Measurements from ENCODE around the gene DGKE.

Gene DGKE

GRCh38 chr17:56876766-56877179 lies 42.8 kb downstream of the DGKE start:
- H3K4me1 ChIP-seq (ENCODE audit: control insufficient read depth, insufficient read depth, low read length), result no peaks in the 10 kb centered on the region
- H3K9me3 ChIP-seq (ENCODE audit: control insufficient read depth, insufficient read depth, low read depth, low read length), result no peaks in the 10 kb centered on the region
- POLR2A ChIA-PET, result interaction anchor here (1.0 kb wide), 1 partner anchor 37 kb away, joined by 3 read pairs; the partner anchor contains the start of gene TRIM25
- TF ChIP-seq IKZF3 (tag by site-specific recombination; IDR thresholded peaks at IDR 0.05), result no peak
- TF ChIP-seq ZNF311 (tag by site-specific recombination; IDR thresholded peaks at IDR 0.05; ENCODE audit: borderline replicate concordance), result no peak
- TF ChIP-seq ZNF335 (tag by site-specific recombination; conservative IDR thresholded peaks at IDR 0.05), result no peak
- TF ChIP-seq ZNF449 (tag by site-specific recombination; IDR thresholded peaks at IDR 0.05), result no peak
- TF ChIP-seq ZNF394 (tag by site-specific recombination; IDR thresholded peaks at IDR 0.05; ENCODE audit: borderline replicate concordance), result no peak
- no peak for TF ChIP-seq ZBTB26 (tag by site-specific recombination; optimal IDR thresholded peaks at IDR 0.05)
- no peak for TF ChIP-seq ZNF324 (tag by site-specific recombination; IDR thresholded peaks at IDR 0.05)
- no peak for TF ChIP-seq ZNF426 (tag by site-specific recombination; IDR thresholded peaks at IDR 0.05)
- no peak overlapping the region for H3K4me3 ChIP-seq (ENCODE audit: low read depth, low read length)
- CTCF ChIA-PET, result interaction anchor here (0.6 to 0.8 kb wide), 2 partner anchors 13 to 96 kb away, joined by 3 read pairs; no protein-coding TSS in a partner anchor
- no peak overlapping the region for H3K27ac ChIP-seq (ENCODE audit: extremely low read depth, low read depth, low read length)
- H3K36me3 ChIP-seq (ENCODE audit: control insufficient read depth in 2 of 2, insufficient read depth in 1 of 2, low read length in 2 of 2), result no peaks in the 10 kb centered on the region

GRCh38 chr17:56879280-56879679 lies 45.3 kb downstream of the DGKE start:
- POLR2A ChIA-PET, result interaction anchor here (0.6 kb wide), 1 partner anchor 34 kb away, joined by 3 read pairs; the partner anchor contains the start of gene TRIM25
- no peaks in the 10 kb centered on the region for H3K36me3 ChIP-seq (ENCODE audit: control insufficient read depth in 2 of 2, insufficient read depth in 1 of 2, low read length in 2 of 2)
- no peak overlapping the region for H3K27ac ChIP-seq (ENCODE audit: extremely low read depth, low read depth, low read length)
- CTCF ChIA-PET, result interaction anchor here (0.5 to 1.6 kb wide), 4 partner anchors 12 to 363 kb away, joined by 3 to 5 read pairs (median 4); no protein-coding TSS in a partner anchor
- no peak overlapping the region for H3K4me3 ChIP-seq (ENCODE audit: low read depth, low read length)
- no peak for TF ChIP-seq SETDB1 (IDR thresholded peaks at IDR 0.05; ENCODE audit: insufficient read length, low read length)
- no peak for TF ChIP-seq ZNF10 (tag by site-specific recombination; IDR thresholded peaks at IDR 0.05)
- no peak for TF ChIP-seq AEBP2 (tag by site-specific recombination; IDR thresholded peaks at IDR 0.05; ENCODE audit: borderline replicate concordance)
- no peak for TF ChIP-seq ZNF560 (tag by site-specific recombination; IDR thresholded peaks at IDR 0.05; ENCODE audit: borderline replicate concordance)
- TF ChIP-seq GLI4 (tag by site-specific recombination; IDR thresholded peaks at IDR 0.05), result no peak
- TF ChIP-seq INSM2 (tag by site-specific recombination; IDR thresholded peaks at IDR 0.05), result no peak
- TF ChIP-seq ZNF654 (tag by site-specific recombination; IDR thresholded peaks at IDR 0.05; ENCODE audit: low read depth), result no peak
- no peak for TF ChIP-seq GLIS2 (tag by site-specific recombination; IDR thresholded peaks at IDR 0.05)
- TF ChIP-seq HOXA7 (CRISPR knock-in tag; IDR thresholded peaks at IDR 0.05; ENCODE audit: borderline replicate concordance), result no peak
- no peak for TF ChIP-seq ZNF837 (tag by site-specific recombination; IDR thresholded peaks at IDR 0.05)
- TF ChIP-seq OVOL3 (tag by site-specific recombination; IDR thresholded peaks at IDR 0.05), result no peak
- TF ChIP-seq ZNF114 (tag by site-specific recombination; IDR thresholded peaks at IDR 0.05), result no peak
- TF ChIP-seq ZNF623 (tag by site-specific recombination; IDR thresholded peaks at IDR 0.05), result no peak
- TF ChIP-seq ZNF645 (tag by site-specific recombination; IDR thresholded peaks at IDR 0.05), result no peak
- TF ChIP-seq ZBTB48 (tag by site-specific recombination; IDR thresholded peaks at IDR 0.05), result no peak
- no peak for TF ChIP-seq GLIS1 (tag by site-specific recombination; IDR thresholded peaks at IDR 0.05)
- H3K9me3 ChIP-seq (ENCODE audit: control insufficient read depth, insufficient read depth, low read depth, low read length), result no peaks in the 10 kb centered on the region
- H3K4me1 ChIP-seq (ENCODE audit: control insufficient read depth, insufficient read depth, low read length), result no peaks in the 10 kb centered on the region

All from HEK293 (cell line).